PC-3 (cell line): ENCODE data around the gene P2RY6. TPM values are rescaled to one million over a fixed set of nuclear protein-coding genes. Genes with fewer than 3 reads are reported as not detected.

ENCODE experiments used
- ATAC-seq: fragments of 200-7000 bp; cut with Tn5 transposase; 2 replicates; pipeline ENCODE4 v1.9.1; 2020; ENCODE audit warnings: mild to moderate bottlenecking, moderate library complexity
- BruUV-seq: library from RNA; stranded (reverse); fragments of 400-500 nt; replicated peaks from 2 replicates; lab custom pipeline; 2021; lab: Mats Ljungman, UMichigan
- CTCF ChIA-PET: fragments of 300-600 bp; sonication (Branson Sonifier 250); formaldehyde crosslinking; loops from one replicate; lab custom pipeline; 2022; ENCODE audit warnings: antibody characterized with exemption; lab: Charles Lee
- POLR2A ChIA-PET: fragments of 300-600 bp; sonication (Branson Sonifier 250); formaldehyde crosslinking; loops from one replicate; lab custom pipeline; 2022; ENCODE audit warnings: antibody characterized with exemption; ENCODE audit not compliant: unreplicated experiment; lab: Charles Lee
- DNase-seq: peaks from one replicate; pipeline ENCODE4 v3.0.0-alpha.2; 2015
- H2AFZ ChIP-seq: fragments of 300-600 bp; sonication (generic); 2 replicates; pipeline ENCODE4 v1.6.0; 2016; ENCODE audit warnings: antibody characterized with exemption, low read length
- H3F3A ChIP-seq: fragments of 300-600 bp; sonication (generic); one replicate; pipeline ENCODE4 v1.6.0; 2017; ENCODE audit warnings: antibody characterized with exemption, low read length, control low read depth, mild to moderate bottlenecking; ENCODE audit not compliant: unreplicated experiment
- H3K27ac ChIP-seq: fragments of 300-600 bp; sonication (generic); 2 replicates; pipeline ENCODE4 v1.5.1; 2016; ENCODE audit warnings: mild to moderate bottlenecking, low read length
- H3K27me3 ChIP-seq: fragments of 300-600 bp; sonication (generic); 2 replicates; pipeline ENCODE4 v1.6.1; 2016; ENCODE audit warnings: low read length, mixed read lengths
- H3K36me3 ChIP-seq: fragments of 300-600 bp; sonication (generic); 2 replicates; pipeline ENCODE4 v1.6.1; 2016; ENCODE audit warnings: low read depth, mixed run types, low read length, mixed read lengths
- H3K4me1 ChIP-seq: fragments of 300-600 bp; sonication (generic); 2 replicates; pipeline ENCODE4 v1.5.1; 2016; ENCODE audit warnings: low read length; ENCODE audit not compliant: insufficient read depth
- H3K4me2 ChIP-seq: fragments of 300-600 bp; sonication (generic); 2 replicates; pipeline ENCODE4 v1.6.0; 2016; ENCODE audit warnings: low read length
- H3K4me3 ChIP-seq: fragments of 300-600 bp; sonication (generic); 2 replicates; pipeline ENCODE4 v1.5.1; 2016; ENCODE audit warnings: mild to moderate bottlenecking, low read length, mixed read lengths
- H3K79me2 ChIP-seq: fragments of 300-600 bp; sonication (generic); 2 replicates; pipeline ENCODE4 v1.6.1; 2017; ENCODE audit warnings: low read length, mixed read lengths
- H3K9ac ChIP-seq: fragments of 300-600 bp; sonication (generic); 2 replicates; pipeline ENCODE4 v1.6.0; 2016; ENCODE audit warnings: mild to moderate bottlenecking, low read length
- H3K9me2 ChIP-seq: fragments of 300-600 bp; sonication (generic); replicated peaks from 2 replicates; pipeline ENCODE4 v1.6.1; 2016; ENCODE audit warnings: mixed run types, low read length, mixed read lengths
- H3K9me3 ChIP-seq: fragments of 300-600 bp; sonication (generic); 2 replicates; pipeline ENCODE4 v1.6.1; 2016; ENCODE audit warnings: low read length, mixed read lengths
- H4K20me1 ChIP-seq: fragments of 300-600 bp; sonication (generic); 2 replicates; pipeline ENCODE4 v1.6.1; 2016; ENCODE audit warnings: low read length, mixed read lengths
- CTCF ChIP-seq: fragments of 300-600 bp; sonication (generic); conservative IDR thresholded peaks from 2 replicates; pipeline ENCODE4 v1.5.1; 2017; ENCODE audit warnings: antibody characterized with exemption, low read depth, mild to moderate bottlenecking, low read length
- EZH2 ChIP-seq: fragments of 300-600 bp; sonication (generic); IDR thresholded peaks from one replicate; pipeline ENCODE4 v1.6.1; 2017; ENCODE audit warnings: antibody characterized with exemption, mild to moderate bottlenecking, low read length; ENCODE audit not compliant: unreplicated experiment
- EZH2phosphoT487 ChIP-seq: fragments of 300-600 bp; sonication (generic); IDR thresholded peaks from 2 replicates; pipeline ENCODE4 v1.6.1; 2018; ENCODE audit warnings: mild to moderate bottlenecking, antibody characterized with exemption, low read length, borderline replicate concordance
- intact Hi-C: fragments of 100-400 bp; cut with micrococcal nuclease; formaldehyde crosslinking; loops from 2 replicates; pipeline ENCODE4 v1.9.0; 2023
- total RNA-seq: library from RNA; depleted of rRNA; stranded (reverse); fragments of >200 nt; gene quantifications from 2 replicates; pipeline ENCODE4 v1.2.3, GENCODE V29; 2014

P2RY6 gene
- total RNA-seq, 1 experiment from 2014 or later, result 2.0 TPM

- Histone ChIP-seq H3K4me1 (no peaks in the 10 kb centered on the region), H3K9me2 (no peaks in the 10 kb centered on the region), H3K4me2 (no peak overlapping the region), H4K20me1 (no peaks in the 10 kb centered on the region), H2AFZ (no peak overlapping the region), H3K4me3 (no peak overlapping the region), H3K27ac (no peak overlapping the region), H3K79me2 (no peaks in the 10 kb centered on the region), H3F3A (no peaks in the 10 kb centered on the region), H3K27me3 (no peaks in the 10 kb centered on the region), H3K9ac (no peak overlapping the region), H3K9me3 (no peaks in the 10 kb centered on the region), H3K36me3 (no peaks in the 10 kb centered on the region)
- ATAC-seq (no peak), DNase-seq (no peak)
- ChIA-PET POLR2A (no interaction called here), CTCF (interaction anchor here (1.7 kb wide), 1 partner anchor 36 kb away, joined by 4 read pairs; no protein-coding TSS in a partner anchor)
- intact Hi-C loops, result no loop called here
- BruUV-seq, result no TSS peak
- TF ChIP-seq EZH2phosphoT487 (no peak), CTCF (no peak), EZH2 (no peak)
Measured at GRCh38 chr11:73315293-73316020, 43.3 kb downstream of the P2RY6 start.

GRCh38 chr11:73316422-73316821 is 44.3 kb downstream of the P2RY6 start:
- ChIA-PET CTCF (interaction anchor here (0.5 to 1.7 kb wide), 2 partner anchors 19 to 35 kb away, joined by 4 to 5 read pairs; no protein-coding TSS in a partner anchor), POLR2A (no interaction called here)
- Histone ChIP-seq H2AFZ (no peak overlapping the region), H3K27ac (no peak overlapping the region), H3K4me1 (no peaks in the 10 kb centered on the region), H3F3A (no peaks in the 10 kb centered on the region), H3K27me3 (no peaks in the 10 kb centered on the region), H3K4me3 (no peak overlapping the region), H4K20me1 (no peaks in the 10 kb centered on the region), H3K4me2 (no peak overlapping the region), H3K36me3 (no peaks in the 10 kb centered on the region), H3K9me3 (no peaks in the 10 kb centered on the region), H3K9me2 (no peaks in the 10 kb centered on the region), H3K9ac (no peak overlapping the region), H3K79me2 (no peaks in the 10 kb centered on the region)
- TF ChIP-seq EZH2 (no peak), CTCF (no peak), EZH2phosphoT487 (no peak)
- intact Hi-C loops, result no loop called here
- BruUV-seq, result no TSS peak
- ATAC-seq (no peak), DNase-seq (no peak)

- no peak overlapping the region for H3K9ac ChIP-seq
- H2AFZ ChIP-seq, result no peak overlapping the region
- no peak for ATAC-seq
- intact Hi-C loops, result no loop called here
- TF ChIP-seq EZH2 (no peak), EZH2phosphoT487 (no peak), CTCF (no peak)
- BruUV-seq, result no TSS peak
- H3F3A ChIP-seq, result no peaks in the 10 kb centered on the region
- H3K9me3 ChIP-seq, result no peaks in the 10 kb centered on the region
- H3K27ac ChIP-seq, result no peak overlapping the region
- no peaks in the 10 kb centered on the region for H3K4me1 ChIP-seq
- no peaks in the 10 kb centered on the region for H3K36me3 ChIP-seq
- no peak overlapping the region for H3K4me3 ChIP-seq
- H3K79me2 ChIP-seq, result no peaks in the 10 kb centered on the region
- no peak overlapping the region for H3K4me2 ChIP-seq
- no peak for DNase-seq
- no peaks in the 10 kb centered on the region for H3K27me3 ChIP-seq
- H3K9me2 ChIP-seq, result no peaks in the 10 kb centered on the region
- H4K20me1 ChIP-seq, result no peaks in the 10 kb centered on the region
- ChIA-PET CTCF (no interaction called here), POLR2A (no interaction called here)
Measured at GRCh38 chr11:73317373-73317772, 45.2 kb downstream of the P2RY6 start.
